Neural cell (in vitro differentiated cells): ENCODE data around the gene DNAJC8. TPM values are rescaled to one million over a fixed set of nuclear protein-coding genes. Genes with fewer than 3 reads are reported as not detected.
A peak's percentile ranks its signal among the peaks of the same experiment; 100 is the strongest.

Experiments used
- H2AFZ ChIP-seq: fragments of 200-600, 300-800 bp; sonication (generic), shearing (Covaris generic); 2 replicates; pipeline ENCODE4 v1.6.0; 2014; ENCODE audit warnings: low read depth, mild to moderate bottlenecking, antibody characterized with exemption, low read length, moderate library complexity
- H3F3A ChIP-seq: fragments of 200-600 bp; shearing (Covaris generic); 2 replicates; pipeline ENCODE4 v1.6.1; 2016; ENCODE audit warnings: mild to moderate bottlenecking, moderate library complexity, mixed read lengths, antibody characterized with exemption, low read length; ENCODE audit not compliant: insufficient read depth, poor library complexity, severe bottlenecking
- H3K27ac ChIP-seq: fragments of 200-600, 300-800 bp; sonication (generic), shearing (Covaris generic); 2 replicates; pipeline ENCODE4 v1.5.1; 2014; ENCODE audit warnings: mild to moderate bottlenecking, low read length, moderate library complexity
- H3K27me3 ChIP-seq: fragments of 300-800, 200-600 bp; sonication (generic), shearing (Covaris generic); 2 replicates; pipeline ENCODE4 v1.6.0; 2014; ENCODE audit warnings: mild to moderate bottlenecking, low read depth, low read length, moderate library complexity; ENCODE audit not compliant: insufficient read depth
- H3K36me3 ChIP-seq: fragments of 300-800, 200-600 bp; sonication (generic), shearing (Covaris generic); 2 replicates; pipeline ENCODE4 v1.5.1; 2014; ENCODE audit warnings: mild to moderate bottlenecking, antibody characterized with exemption, low read length, moderate library complexity; ENCODE audit not compliant: insufficient read depth
- H3K4me2 ChIP-seq: fragments of 300-800, 200-600 bp; sonication (generic), shearing (Covaris generic); 2 replicates; pipeline ENCODE4 v1.6.0; 2014; ENCODE audit warnings: mild to moderate bottlenecking, low read length
- H3K4me3 ChIP-seq: fragments of 300-800, 200-600 bp; sonication (generic), shearing (Covaris generic); 2 replicates; pipeline ENCODE4 v1.5.1; 2014; ENCODE audit warnings: mild to moderate bottlenecking, low read length, moderate library complexity
- H3K79me2 ChIP-seq: fragments of 200-600 bp; shearing (Covaris generic); replicated peaks from 2 replicates; pipeline ENCODE4 v1.6.0; 2014; ENCODE audit warnings: mild to moderate bottlenecking, low read length, moderate library complexity; ENCODE audit not compliant: insufficient read depth
- H3K9ac ChIP-seq: fragments of 300-800, 200-600 bp; sonication (generic), shearing (Covaris generic); 2 replicates; pipeline ENCODE4 v1.6.1; 2016; ENCODE audit warnings: mild to moderate bottlenecking, low read length, mixed read lengths
- H3K9me2 ChIP-seq: fragments of 200-600 bp; shearing (Covaris generic); 2 replicates; pipeline ENCODE4 v1.6.1; 2016; ENCODE audit warnings: mild to moderate bottlenecking, low read length, mixed read lengths; ENCODE audit not compliant: insufficient read depth
- H3K9me3 ChIP-seq: fragments of 200-600, 300-800 bp; sonication (generic), shearing (Covaris generic); 2 replicates; pipeline ENCODE4 v1.6.1; 2016; ENCODE audit warnings: mild to moderate bottlenecking, mixed run types, low read length, moderate library complexity, mixed read lengths
- H4K20me1 ChIP-seq: fragments of 200-600 bp; shearing (Covaris generic); 2 replicates; pipeline ENCODE4 v1.6.1; 2016; ENCODE audit warnings: mild to moderate bottlenecking, mixed run types; ENCODE audit not compliant: insufficient read depth
- CTCF ChIP-seq: fragments of 450-650 bp; IDR thresholded peaks from 2 replicates; pipeline ENCODE4 v1.5.1; 2014; ENCODE audit warnings: antibody characterized with exemption, mild to moderate bottlenecking, moderate library complexity; ENCODE audit not compliant: poor library complexity, severe bottlenecking
- EZH2 ChIP-seq: fragments of 200-600, 300-800 bp; shearing (Covaris generic), sonication (generic); IDR thresholded peaks from 2 replicates; pipeline ENCODE4 v1.6.1; 2014; ENCODE audit warnings: antibody characterized with exemption, low read length, borderline replicate concordance, mild to moderate bottlenecking; ENCODE audit not compliant: insufficient read depth, poor library complexity, severe bottlenecking
- MXI1 ChIP-seq: fragments of 450-650 bp; conservative IDR thresholded peaks from 2 replicates; pipeline ENCODE4 v1.6.1; 2014; ENCODE audit warnings: antibody characterized with exemption, mild to moderate bottlenecking; ENCODE audit not compliant: poor library complexity, severe bottlenecking
- POLR2AphosphoS5 ChIP-seq: IDR thresholded peaks from 2 replicates; pipeline ENCODE4 v1.6.1; 2012
- RAD21 ChIP-seq: fragments of 450-650 bp; conservative IDR thresholded peaks from 2 replicates; pipeline ENCODE4 v1.6.1; 2014; ENCODE audit warnings: antibody characterized with exemption, mild to moderate bottlenecking, moderate library complexity
- REST ChIP-seq: IDR thresholded peaks from 2 replicates; pipeline ENCODE4 v1.6.1; 2012; ENCODE audit warnings: borderline replicate concordance
- SMC3 ChIP-seq: fragments of 450-650 bp; conservative IDR thresholded peaks from 2 replicates; pipeline ENCODE4 v1.6.1; 2014; ENCODE audit warnings: antibody characterized with exemption, mild to moderate bottlenecking, moderate library complexity; ENCODE audit not compliant: poor library complexity
- polyA plus RNA-seq: library from polyadenylated mRNA; depleted of rRNA; stranded (reverse); fragments of >200 nt; gene quantifications from 2 replicates; pipeline ENCODE4 v1.2.3, GENCODE V29; 2014

DNAJC8 gene
- polyA plus RNA-seq, 1 donor from 2014 or later: 184 TPM

GRCh38 chr1:28249013-28249865, 16.4 kb upstream of the DNAJC8 start:
- Histone ChIP-seq H3K9ac (no peak overlapping the region), H3K79me2 (no peaks in the 10 kb centered on the region), H3K9me3 (no peaks in the 10 kb centered on the region), H3K27ac (no peak overlapping the region), H4K20me1 (no peaks in the 10 kb centered on the region), H3K36me3 (no peaks in the 10 kb centered on the region), H3K4me2 (no peak overlapping the region), H3K9me2 (no peaks in the 10 kb centered on the region), H3F3A (no peaks in the 10 kb centered on the region), H2AFZ (no peak overlapping the region), H3K27me3 (no peaks in the 10 kb centered on the region), H3K4me3 (no peak overlapping the region)
- TF ChIP-seq SMC3: no peak
- no peak for TF ChIP-seq REST

- Histone ChIP-seq H3K9me2 (no peaks in the 10 kb centered on the region), H3K4me3 (no peak overlapping the region), H3K9ac (no peak overlapping the region), H3K9me3 (no peaks in the 10 kb centered on the region), H2AFZ (no peak overlapping the region), H4K20me1 (no peaks in the 10 kb centered on the region), H3K4me2 (no peak overlapping the region), H3F3A (no peaks in the 10 kb centered on the region), H3K79me2 (no peaks in the 10 kb centered on the region), H3K36me3 (no peaks in the 10 kb centered on the region), H3K27me3 (no peaks in the 10 kb centered on the region), H3K27ac (no peak overlapping the region)
- TF ChIP-seq MXI1 (no peak), RAD21 (peak; percentile 77), POLR2AphosphoS5 (no peak), SMC3 (peak; percentile 77), CTCF (peak; percentile 84), EZH2 (no peak)
Observed at GRCh38 chr1:28248273-28249012, 15.6 kb upstream of the DNAJC8 start.
